ENCODE data around the gene LMNA.
"Not testable (repeated sequence)": the region's sequence is repeated elsewhere in the genome, so short reads cannot be mapped to it uniquely, and the experiment has no call there.

Gene LMNA

GRCh38 chr1:156162430-156163037 lies 48.0 kb downstream of the LMNA start:
- peaks cover 6% of the 10 kb centered on the region for H3K36me3 Mint-ChIP-seq (ENCODE audit: low read depth)
- H3K27me3 Mint-ChIP-seq (ENCODE audit: low read depth), result no peaks in the 10 kb centered on the region
- H3K4me1 Mint-ChIP-seq (ENCODE audit: low read depth), result peaks cover 35% of the 10 kb centered on the region
- no peak overlapping the region for H3K4me3 Mint-ChIP-seq
- no peak overlapping the region for H3K27ac Mint-ChIP-seq
- H3K9me3 Mint-ChIP-seq, result peaks cover 8% of the 10 kb centered on the region

- Mint-ChIP-seq H3K36me3 (ENCODE audit: low read depth) (peaks cover 6% of the 10 kb centered on the region), H3K27ac (no peak overlapping the region), H3K4me3 (no peak overlapping the region), H3K27me3 (ENCODE audit: low read depth) (no peaks in the 10 kb centered on the region), H3K4me1 (ENCODE audit: low read depth) (peaks cover 28% of the 10 kb centered on the region), H3K9me3 (peaks cover 8% of the 10 kb centered on the region)
These were observed 49.2 kb downstream of the LMNA start for GRCh38 chr1:156163712-156164111.

GRCh38 chr1:156164125-156164831 lies 49.8 kb downstream of the LMNA start:
- peaks cover 8% of the 10 kb centered on the region for H3K9me3 Mint-ChIP-seq
- H3K27me3 Mint-ChIP-seq (ENCODE audit: low read depth), result no peaks in the 10 kb centered on the region
- peaks cover 6% of the 10 kb centered on the region for H3K36me3 Mint-ChIP-seq (ENCODE audit: low read depth)
- no peak overlapping the region for H3K27ac Mint-ChIP-seq
- H3K4me3 Mint-ChIP-seq, result no peak overlapping the region
- H3K4me1 Mint-ChIP-seq (ENCODE audit: low read depth), result peaks cover 25% of the 10 kb centered on the region

GRCh38 chr1:156165083-156165482 lies 50.6 kb downstream of the LMNA start:
- peaks cover 19% of the 10 kb centered on the region for H3K4me1 Mint-ChIP-seq (ENCODE audit: low read depth)
- peaks cover 6% of the 10 kb centered on the region for H3K36me3 Mint-ChIP-seq (ENCODE audit: low read depth)
- H3K27me3 Mint-ChIP-seq (ENCODE audit: low read depth), result no peaks in the 10 kb centered on the region
- peak overlapping the region; percentile 17 for H3K27ac Mint-ChIP-seq
- H3K4me3 Mint-ChIP-seq, result no peak overlapping the region
- H3K9me3 Mint-ChIP-seq, result peaks cover 8% of the 10 kb centered on the region

GRCh38 chr1:156167536-156167935 lies 53.0 kb downstream of the LMNA start:
- Mint-ChIP-seq H3K27ac (no peak overlapping the region), H3K27me3 (ENCODE audit: low read depth) (no peaks in the 10 kb centered on the region)

GRCh38 chr1:156172696-156173470 lies 58.4 kb downstream of the LMNA start:
- no peaks in the 10 kb centered on the region for H3K9me3 Mint-ChIP-seq
- peaks cover under 1% of the 10 kb centered on the region for H3K4me1 Mint-ChIP-seq (ENCODE audit: low read depth)
- no peak overlapping the region for H3K4me3 Mint-ChIP-seq
- peaks cover 4% of the 10 kb centered on the region for H3K27me3 Mint-ChIP-seq (ENCODE audit: low read depth)
- H3K36me3 Mint-ChIP-seq (ENCODE audit: low read depth), result no peaks in the 10 kb centered on the region
- H3K27ac Mint-ChIP-seq, result no peak overlapping the region

More at GRCh38 chr1:156167536-156167935, 53.0 kb downstream of the LMNA start:
- peaks cover 8% of the 10 kb centered on the region for H3K9me3 Mint-ChIP-seq
- H3K4me3 Mint-ChIP-seq, result no peak overlapping the region
- peaks cover 6% of the 10 kb centered on the region for H3K36me3 Mint-ChIP-seq (ENCODE audit: low read depth)
- H3K4me1 Mint-ChIP-seq (ENCODE audit: low read depth), result peaks cover 9% of the 10 kb centered on the region

- H3K4me3 Mint-ChIP-seq, result no peak overlapping the region
- peaks cover 3% of the 10 kb centered on the region for H3K36me3 Mint-ChIP-seq (ENCODE audit: low read depth)
- H3K9me3 Mint-ChIP-seq, result no peaks in the 10 kb centered on the region
- H3K27ac Mint-ChIP-seq, result no peak overlapping the region
- H3K27me3 Mint-ChIP-seq (ENCODE audit: low read depth), result peaks cover 7% of the 10 kb centered on the region
- peaks cover 6% of the 10 kb centered on the region for H3K4me1 Mint-ChIP-seq (ENCODE audit: low read depth)
These were observed 62.2 kb downstream of the LMNA start for GRCh38 chr1:156176610-156177210.

- H3K4me3 Mint-ChIP-seq, result no peak overlapping the region
- peaks cover 3% of the 10 kb centered on the region for H3K36me3 Mint-ChIP-seq (ENCODE audit: low read depth)
These were observed 63.6 kb downstream of the LMNA start for GRCh38 chr1:156177919-156178654.

GRCh38 chr1:156180471-156180870 lies 66.0 kb downstream of the LMNA start:
- peaks cover 3% of the 10 kb centered on the region for H3K36me3 Mint-ChIP-seq (ENCODE audit: low read depth)
- H3K4me3 Mint-ChIP-seq, result no peak overlapping the region
- H3K27me3 Mint-ChIP-seq (ENCODE audit: low read depth), result peaks cover 4% of the 10 kb centered on the region
- no peak overlapping the region for H3K27ac Mint-ChIP-seq
- H3K4me1 Mint-ChIP-seq (ENCODE audit: low read depth), result peaks cover 6% of the 10 kb centered on the region
- no peaks in the 10 kb centered on the region for H3K9me3 Mint-ChIP-seq

More at GRCh38 chr1:156177919-156178654, 63.6 kb downstream of the LMNA start:
- Mint-ChIP-seq H3K4me1 (ENCODE audit: low read depth) (peaks cover 6% of the 10 kb centered on the region), H3K27me3 (ENCODE audit: low read depth) (peaks cover 7% of the 10 kb centered on the region), H3K27ac (peak overlapping the region; percentile 21), H3K9me3 (no peaks in the 10 kb centered on the region)

GRCh38 chr1:156181391-156181924 lies 66.9 kb downstream of the LMNA start:
- H3K27me3 Mint-ChIP-seq (ENCODE audit: low read depth); H3K4me1 Mint-ChIP-seq (ENCODE audit: low read depth); H3K9me3 Mint-ChIP-seq; H3K27ac Mint-ChIP-seq; H3K4me3 Mint-ChIP-seq; H3K36me3 Mint-ChIP-seq (ENCODE audit: low read depth): not testable (repeated sequence)

GRCh38 chr1:156182010-156182779 lies 67.7 kb downstream of the LMNA start:
- not testable (repeated sequence) for H3K27ac Mint-ChIP-seq; H3K4me3 Mint-ChIP-seq; H3K36me3 Mint-ChIP-seq (ENCODE audit: low read depth); H3K4me1 Mint-ChIP-seq (ENCODE audit: low read depth); H3K27me3 Mint-ChIP-seq (ENCODE audit: low read depth)
- peaks cover 10% of the 10 kb centered on the region for H3K9me3 Mint-ChIP-seq

- H3K9me3 Mint-ChIP-seq, result peaks cover 14% of the 10 kb centered on the region
- not testable (repeated sequence) for H3K4me1 Mint-ChIP-seq (ENCODE audit: low read depth); H3K36me3 Mint-ChIP-seq (ENCODE audit: low read depth); H3K27me3 Mint-ChIP-seq (ENCODE audit: low read depth); H3K27ac Mint-ChIP-seq; H3K4me3 Mint-ChIP-seq
These were observed 72.1 kb downstream of the LMNA start for GRCh38 chr1:156186347-156187177.
